Subcutaneous abdominal adipose tissue (tissue), 5 donors: ENCODE results near the gene HMGCS1.

Experiments used
- H3K27ac ChIP-seq: one replicate; pipeline ENCODE4 v1.7.0; 2013; ENCODE audit warnings: low read depth, mild to moderate bottlenecking, inconsistent platforms, low read length, moderate library complexity
- H3K27me3 ChIP-seq, 5 donors: one replicate each; pipeline ENCODE4 v1.7.0; 2013; ENCODE audit warnings: low read length in 5 of 5, inconsistent platforms in 1 of 5; ENCODE audit not compliant: control insufficient read depth in 5 of 5, insufficient read depth in 4 of 5
- H3K36me3 ChIP-seq, 5 donors: one replicate each; pipeline ENCODE4 v1.7.0; 2013; ENCODE audit warnings: low read length in 5 of 5; ENCODE audit not compliant: control insufficient read depth in 5 of 5, insufficient read depth in 5 of 5
- H3K4me1 ChIP-seq, 5 donors: one replicate each; pipeline ENCODE4 v1.7.0; 2013; ENCODE audit warnings: low read length in 5 of 5, mild to moderate bottlenecking in 3 of 5, moderate library complexity in 1 of 5; ENCODE audit not compliant: control insufficient read depth in 5 of 5, insufficient read depth in 5 of 5
- H3K4me3 ChIP-seq, 5 donors: one replicate each; pipeline ENCODE4 v1.7.0; 2013; ENCODE audit warnings: low read length in 5 of 5, low read depth in 1 of 5
- H3K9ac ChIP-seq, 5 donors: one replicate each; pipeline ENCODE4 v1.7.0; 2013; ENCODE audit warnings: low read length in 5 of 5, mild to moderate bottlenecking in 4 of 5, moderate library complexity in 3 of 5
- H3K9me3 ChIP-seq, 5 donors: one replicate each; pipeline ENCODE4 v1.7.0; 2013; ENCODE audit warnings: low read length in 5 of 5; ENCODE audit not compliant: control insufficient read depth in 5 of 5
- donor health status: healthy.
- donor health status: healthy.
- donor health status: healthy.
- donor health status: healthy.
- donor health status: healthy.

The HMGCS1 gene

DNA sequence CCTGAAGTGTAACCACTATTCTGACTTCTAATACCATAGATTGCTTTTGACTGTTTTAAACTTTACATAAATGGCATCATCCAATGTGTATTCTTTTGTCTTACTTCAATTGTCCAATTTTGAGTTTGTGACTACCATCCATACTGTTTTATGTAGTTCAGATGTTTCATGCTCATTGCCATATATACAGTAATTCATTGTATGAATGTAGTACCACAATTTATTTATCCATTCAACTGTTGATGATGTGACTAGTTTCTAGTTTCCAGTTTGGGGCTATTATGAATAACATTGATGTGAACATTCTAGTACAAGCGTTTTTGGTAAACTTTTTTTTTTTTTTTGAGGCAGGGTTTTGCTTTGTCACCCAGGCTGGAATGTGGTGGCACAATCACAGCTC, 55.1 kb downstream of the HMGCS1 start:
- Histone ChIP-seq H3K9ac (no peak overlapping the region), H3K9me3 (no peaks in the 10 kb centered on the region), H3K36me3 (no peaks in the 10 kb centered on the region), H3K4me3 (no peak overlapping the region), H3K27ac (no peak overlapping the region), H3K4me1 (no peaks in the 10 kb centered on the region), H3K27me3 (no peaks in the 10 kb centered on the region)

GRCh38 chr5:43256261-43256966, 56.8 kb downstream of the HMGCS1 start:
- no peak overlapping the region for H3K4me3 ChIP-seq

GRCh38 chr5:43255704-43256103, 57.5 kb downstream of the HMGCS1 start:
- Histone ChIP-seq H3K27ac (no peak overlapping the region), H3K36me3 (no peaks in the 10 kb centered on the region), H3K4me1 (peaks cover 0 to 8% (median 6%) of the 10 kb centered on the region in 5 donors), H3K27me3 (no peaks in the 10 kb centered on the region), H3K4me3 (no peak overlapping the region), H3K9me3 (no peaks in the 10 kb centered on the region), H3K9ac (no peak overlapping the region)

More at GRCh38 chr5:43256261-43256966, 56.8 kb downstream of the HMGCS1 start:
- Histone ChIP-seq H3K27me3 (no peaks in the 10 kb centered on the region), H3K27ac (no peak overlapping the region), H3K9ac (no peak overlapping the region), H3K4me1 (peaks cover 0 to 6% (median 0%) of the 10 kb centered on the region in 5 donors), H3K9me3 (no peaks in the 10 kb centered on the region), H3K36me3 (no peaks in the 10 kb centered on the region)

DNA sequence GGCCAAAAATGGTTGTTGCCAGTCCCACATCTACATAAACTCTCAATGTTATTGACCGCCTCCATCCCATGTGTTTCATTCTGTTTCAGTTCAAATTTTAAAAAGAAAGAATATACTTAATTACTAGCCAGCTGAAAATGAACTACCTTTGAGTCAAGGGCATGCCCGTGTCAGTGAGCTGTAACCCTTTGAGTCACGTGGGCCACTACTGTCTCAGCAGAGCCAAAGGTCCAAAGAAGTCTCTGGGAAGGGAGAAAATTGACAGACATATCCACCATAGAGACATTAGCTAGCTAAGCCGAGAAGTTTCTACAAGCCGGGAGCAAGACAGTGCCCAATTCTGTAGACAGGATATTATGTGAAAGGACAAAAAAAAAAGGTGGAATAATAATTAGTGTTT, 61.5 kb downstream of the HMGCS1 start:
- no peak overlapping the region for H3K4me3 ChIP-seq
- no peak overlapping the region for H3K27ac ChIP-seq
- H3K9me3 ChIP-seq: no peaks in the 10 kb centered on the region
- H3K27me3 ChIP-seq: no peaks in the 10 kb centered on the region
- H3K9ac ChIP-seq: no peak overlapping the region
- H3K36me3 ChIP-seq: no peaks in the 10 kb centered on the region
- H3K4me1 ChIP-seq: peaks cover 0 to 14% (median 11%) of the 10 kb centered on the region in 5 donors

DNA sequence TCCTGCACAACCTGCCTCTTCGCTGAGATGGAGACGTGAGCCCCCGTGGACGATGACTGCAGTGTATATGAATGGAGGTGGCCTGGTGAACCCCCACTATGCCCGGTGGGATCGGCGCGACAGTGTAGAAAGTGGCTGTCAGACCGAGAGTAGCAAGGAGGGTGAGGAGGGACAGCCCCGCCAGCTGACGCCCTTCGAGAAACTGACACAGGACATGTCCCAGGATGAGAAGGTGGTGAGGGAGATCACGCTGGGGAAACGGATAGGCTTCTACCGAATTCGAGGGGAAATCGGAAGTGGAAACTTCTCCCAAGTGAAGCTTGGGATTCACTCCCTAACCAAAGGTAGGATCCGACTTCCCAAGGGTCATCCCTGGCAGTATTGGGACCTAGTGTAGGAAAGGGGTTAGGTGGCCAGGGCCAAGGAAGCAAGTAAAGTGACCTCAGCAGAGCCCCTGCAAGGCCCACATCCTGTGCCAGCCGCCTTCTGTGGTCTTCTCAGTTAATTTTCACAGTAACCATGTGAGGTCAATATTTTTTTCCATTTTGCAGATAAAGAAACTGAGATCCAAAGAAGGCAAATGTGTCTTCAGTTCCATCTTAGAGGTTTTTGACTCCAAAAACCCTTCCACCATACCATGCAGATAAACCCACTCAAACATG, 67.4 kb downstream of the HMGCS1 start:
- H3K4me3 ChIP-seq: no peak overlapping the region
- no peak overlapping the region for H3K27ac ChIP-seq
- no peaks in the 10 kb centered on the region for H3K9me3 ChIP-seq
- H3K4me1 ChIP-seq: peaks cover 0 to 14% (median 6%) of the 10 kb centered on the region in 5 donors
- no peak overlapping the region for H3K9ac ChIP-seq
- H3K36me3 ChIP-seq: no peaks in the 10 kb centered on the region
- H3K27me3 ChIP-seq: no peaks in the 10 kb centered on the region

GRCh38 chr5:43244823-43245565, 68.2 kb downstream of the HMGCS1 start:
- Histone ChIP-seq H3K36me3 (no peaks in the 10 kb centered on the region), H3K27ac (no peak overlapping the region), H3K27me3 (no peaks in the 10 kb centered on the region), H3K4me3 (no peak overlapping the region), H3K9ac (no peak overlapping the region), H3K9me3 (no peaks in the 10 kb centered on the region), H3K4me1 (peaks cover 0 to 6% (median 0%) of the 10 kb centered on the region in 5 donors)

DNA sequence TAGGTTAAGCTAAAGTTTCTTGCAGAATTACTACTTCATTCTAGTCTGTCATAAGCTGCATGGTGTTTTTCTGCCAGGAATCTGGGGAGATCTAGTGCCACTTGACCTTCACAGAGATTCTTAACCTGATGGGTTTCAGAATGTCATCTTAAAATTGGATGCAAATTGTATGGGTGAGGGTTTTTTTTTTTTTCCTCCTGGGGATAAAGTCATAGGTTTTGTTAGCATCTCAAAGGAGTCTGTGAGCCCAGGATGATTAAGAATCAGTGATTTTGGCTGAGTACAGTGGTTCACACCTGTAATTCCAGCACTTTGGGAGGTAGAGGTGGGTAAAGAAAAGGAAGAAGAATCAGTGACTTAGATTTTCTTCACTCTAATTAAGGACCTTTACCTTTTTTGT, 69.9 kb downstream of the HMGCS1 start:
- Histone ChIP-seq H3K4me3 (no peak overlapping the region), H3K9ac (no peak overlapping the region), H3K9me3 (no peaks in the 10 kb centered on the region), H3K4me1 (peaks cover 0 to 6% (median 0%) of the 10 kb centered on the region in 5 donors), H3K27me3 (no peaks in the 10 kb centered on the region), H3K36me3 (no peaks in the 10 kb centered on the region), H3K27ac (no peak overlapping the region)

DNA sequence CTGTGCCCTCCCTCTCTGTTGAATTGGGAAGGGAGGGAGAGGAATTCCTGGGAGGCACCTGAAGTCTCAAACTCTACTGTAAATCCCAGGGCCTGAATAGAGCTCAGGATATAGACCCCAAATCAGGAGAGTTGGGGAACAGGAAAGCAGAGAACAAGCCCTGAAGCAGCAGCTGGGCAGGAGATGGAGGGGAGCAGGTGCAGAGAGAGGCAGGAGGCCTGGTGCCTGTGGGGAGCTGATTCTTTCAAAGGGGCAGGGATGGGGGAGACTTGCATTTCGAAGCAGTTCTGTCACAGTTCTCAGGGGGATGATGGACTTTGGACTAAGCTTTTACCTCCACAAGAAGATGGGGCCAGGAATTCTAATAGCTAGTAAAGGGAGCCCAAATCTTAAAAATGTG, 71.0 kb downstream of the HMGCS1 start:
- Histone ChIP-seq H3K9me3 (no peaks in the 10 kb centered on the region), H3K27me3 (no peaks in the 10 kb centered on the region), H3K4me1 (peaks cover 0 to 8% (median 0%) of the 10 kb centered on the region in 5 donors), H3K4me3 (no peak overlapping the region), H3K36me3 (no peaks in the 10 kb centered on the region), H3K9ac (no peak overlapping the region), H3K27ac (no peak overlapping the region)
